Uterus (tissue), 4 donors: ENCODE data around the gene MOB3A. TPM values are rescaled to one million over a fixed set of nuclear protein-coding genes. Genes with fewer than 3 reads are reported as not detected.

Source experiments
- DNase-seq, 2 donors: peaks; one replicate each; pipeline ENCODE4 v3.0.0-alpha.2; 2019 to 2020
- H3K27ac ChIP-seq, 2 donors: fragments of 200-600 bp; sonication (generic); 1 replicate in 1 of 2; 2 replicates in 1 of 2; pipeline ENCODE4 v1.5.1; 2016 to 2018
- H3K27me3 ChIP-seq, 2 donors: fragments of 200-600 bp; sonication (generic); one replicate each; pipeline ENCODE4 v1.5.1; 2018 to 2019; ENCODE audit warnings: control low read depth in 1 of 2
- H3K36me3 ChIP-seq, 2 donors: fragments of 200-600 bp; sonication (generic); one replicate each; pipeline ENCODE4 v1.5.1; 2019; ENCODE audit warnings: control low read depth in 1 of 2
- H3K4me1 ChIP-seq, 2 donors: fragments of 200-600 bp; sonication (generic); one replicate each; pipeline ENCODE4 v1.5.1; 2018 to 2019; ENCODE audit warnings: control low read depth in 1 of 2
- H3K4me3 ChIP-seq, 2 donors: fragments of 200-600 bp; sonication (generic); 1 replicate in 1 of 2; 2 replicates in 1 of 2; pipeline ENCODE4 v1.5.1; 2018 to 2019; ENCODE audit warnings: mild to moderate bottlenecking in 1 of 2
- H3K9me3 ChIP-seq, 2 donors: fragments of 200-600 bp; sonication (generic); one replicate each; pipeline ENCODE4 v1.5.1; 2019; ENCODE audit warnings: control low read depth in 1 of 2
- POLR2A ChIP-seq, 2 donors: fragments of 450-650 bp; IDR thresholded peaks; one replicate each; pipeline ENCODE4 v1.6.1; 2016; ENCODE audit warnings: antibody characterized with exemption in 2 of 2, mild to moderate bottlenecking in 1 of 2, moderate library complexity in 1 of 2
- intact Hi-C: fragments of 100-400 bp; cut with DNase I; formaldehyde crosslinking; loops from one replicate; pipeline ENCODE4 v1.15.1; 2023; ENCODE audit warnings: low total_unique reads
- total RNA-seq, 4 donors: library from RNA; depleted of rRNA in 3 of 4; stranded (reverse); fragments of >200 nt in 3 of 4; gene quantifications; one replicate each; pipeline versions ENCODE4 v1.1.0 to v1.2.4, GENCODE V29; 2014 to 2023
- TF ChIP-seq, protein P1 (sequence below), 4 experiments: fragments of 200-600 bp in 2 of 4; fragments of 450-650 bp in 2 of 4; sonication (generic) in 2 of 4; IDR thresholded peaks; one replicate each; pipeline ENCODE4 v1.5.1; 2016 to 2019; ENCODE audit warnings: antibody characterized with exemption in 4 of 4, mild to moderate bottlenecking in 2 of 4, moderate library complexity in 1 of 4
- donor health status: DM: yes; HTN: yes; CAD: no.

The MOB3A gene
- total RNA-seq, 4 donors from 2014 or later: 10.2 to 81.4 (median 20.7) TPM

- peaks cover 13 to 29% of the 10 kb centered on the region in 2 donors for H3K4me1 ChIP-seq
- no peaks in the 10 kb centered on the region for H3K36me3 ChIP-seq
These were observed 35.1 kb downstream of the MOB3A start for GRCh38 chr19:2060884-2061494.

GRCh38 chr19:2059422-2060201 is 36.5 kb downstream of the MOB3A start:
- Histone ChIP-seq H3K36me3 (no peaks in the 10 kb centered on the region), H3K27ac (peak overlapping the region; percentile 98 to 100), H3K4me1 (peaks cover 13 to 37% of the 10 kb centered on the region in 2 donors), H3K27me3 (no peaks in the 10 kb centered on the region), H3K4me3 (no peak overlapping the region), H3K9me3 (no peaks in the 10 kb centered on the region)
- intact Hi-C loops: no loop called here
- DNase-seq: peak; percentile 62 to 63
- TF ChIP-seq, protein P1, sequence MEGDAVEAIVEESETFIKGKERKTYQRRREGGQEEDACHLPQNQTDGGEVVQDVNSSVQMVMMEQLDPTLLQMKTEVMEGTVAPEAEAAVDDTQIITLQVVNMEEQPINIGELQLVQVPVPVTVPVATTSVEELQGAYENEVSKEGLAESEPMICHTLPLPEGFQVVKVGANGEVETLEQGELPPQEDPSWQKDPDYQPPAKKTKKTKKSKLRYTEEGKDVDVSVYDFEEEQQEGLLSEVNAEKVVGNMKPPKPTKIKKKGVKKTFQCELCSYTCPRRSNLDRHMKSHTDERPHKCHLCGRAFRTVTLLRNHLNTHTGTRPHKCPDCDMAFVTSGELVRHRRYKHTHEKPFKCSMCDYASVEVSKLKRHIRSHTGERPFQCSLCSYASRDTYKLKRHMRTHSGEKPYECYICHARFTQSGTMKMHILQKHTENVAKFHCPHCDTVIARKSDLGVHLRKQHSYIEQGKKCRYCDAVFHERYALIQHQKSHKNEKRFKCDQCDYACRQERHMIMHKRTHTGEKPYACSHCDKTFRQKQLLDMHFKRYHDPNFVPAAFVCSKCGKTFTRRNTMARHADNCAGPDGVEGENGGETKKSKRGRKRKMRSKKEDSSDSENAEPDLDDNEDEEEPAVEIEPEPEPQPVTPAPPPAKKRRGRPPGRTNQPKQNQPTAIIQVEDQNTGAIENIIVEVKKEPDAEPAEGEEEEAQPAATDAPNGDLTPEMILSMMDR (IDR thresholded peaks at IDR 0.05): no peak
- peak in 1 of 2 donors; percentile 28 for TF ChIP-seq POLR2A (IDR thresholded peaks at IDR 0.05)

More at GRCh38 chr19:2060884-2061494, 35.1 kb downstream of the MOB3A start:
- TF ChIP-seq, protein P1 (IDR thresholded peaks at IDR 0.05): no peak
- TF ChIP-seq POLR2A (IDR thresholded peaks at IDR 0.05): peak; percentile 97 to 98
- peak overlapping the region; percentile 55 to 61 for H3K4me3 ChIP-seq
- H3K27me3 ChIP-seq: no peaks in the 10 kb centered on the region
- no peaks in the 10 kb centered on the region for H3K9me3 ChIP-seq
- intact Hi-C loops: no loop called here
- DNase-seq: peak; percentile 68 to 77
- H3K27ac ChIP-seq: peak overlapping the region; percentile 98 to 100

DNA sequence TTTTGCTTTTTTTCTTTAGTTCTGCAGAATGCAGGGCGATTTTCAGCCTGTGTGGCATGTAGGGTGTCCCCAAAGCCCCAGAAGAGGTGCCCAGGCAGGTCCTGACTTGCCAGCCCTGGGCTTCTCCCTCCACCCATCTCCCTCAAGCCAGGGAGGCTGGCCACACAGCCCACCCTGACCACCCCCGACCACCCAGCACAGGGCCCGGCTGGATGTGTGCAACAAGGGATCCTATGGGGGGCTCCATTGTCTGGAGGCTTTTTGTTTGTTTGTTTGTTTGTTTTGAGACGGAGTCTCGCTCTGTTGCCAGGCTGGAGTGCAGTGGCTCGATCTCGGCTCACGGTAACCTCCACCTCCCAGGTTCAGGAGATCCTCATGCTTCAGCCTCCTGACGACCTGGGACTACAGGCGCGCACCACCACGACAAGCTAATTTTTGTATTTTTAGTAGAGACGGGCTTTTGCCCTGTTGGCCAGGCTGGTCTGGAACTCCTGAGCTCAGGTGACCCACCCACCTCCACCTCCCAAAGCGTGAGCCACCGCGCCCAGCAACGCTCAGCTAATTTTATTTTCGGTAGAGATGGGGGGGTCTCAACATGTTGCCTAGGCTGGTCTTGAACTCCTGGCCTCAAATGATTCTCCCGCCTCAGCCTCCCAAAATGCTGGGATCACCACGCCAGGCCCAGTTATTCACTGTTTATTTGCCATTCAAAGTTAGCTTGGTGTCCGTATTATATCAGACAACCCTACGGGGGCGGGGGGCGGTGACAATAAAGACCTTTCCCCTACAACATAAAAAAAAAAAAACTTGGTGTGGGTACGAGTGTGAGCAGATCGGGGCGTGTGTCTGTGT is 37.3 kb downstream of the MOB3A start:
- H3K9me3 ChIP-seq: no peaks in the 10 kb centered on the region
- peak overlapping the region; percentile 98 to 100 for H3K27ac ChIP-seq
- no peak overlapping the region for H3K4me3 ChIP-seq
- peaks cover 15 to 41% of the 10 kb centered on the region in 2 donors for H3K4me1 ChIP-seq
- no peak for DNase-seq
- TF ChIP-seq, protein P1 (IDR thresholded peaks at IDR 0.05): no peak
- TF ChIP-seq POLR2A (IDR thresholded peaks at IDR 0.05): no peak
- H3K36me3 ChIP-seq: no peaks in the 10 kb centered on the region
- H3K27me3 ChIP-seq: no peaks in the 10 kb centered on the region
- intact Hi-C loops: no loop called here

GRCh38 chr19:2057484-2058469 is 38.3 kb downstream of the MOB3A start:
- Histone ChIP-seq H3K27me3 (no peaks in the 10 kb centered on the region), H3K4me3 (no peak overlapping the region), H3K4me1 (peaks cover 16 to 42% of the 10 kb centered on the region in 2 donors), H3K36me3 (no peaks in the 10 kb centered on the region), H3K27ac (peak overlapping the region; percentile 98 to 100), H3K9me3 (no peaks in the 10 kb centered on the region)
- intact Hi-C loops: no loop called here
- peak in 1 of 2 donors; percentile 47 for DNase-seq
- no peak for TF ChIP-seq POLR2A (IDR thresholded peaks at IDR 0.05)
- TF ChIP-seq, protein P1 (IDR thresholded peaks at IDR 0.05): no peak
